ENCODE data around the gene TRIM72. TPM values are rescaled to one million over a fixed set of nuclear protein-coding genes. Genes with fewer than 3 reads are reported as not detected.
"Not testable (repeated sequence)": the region's sequence is repeated elsewhere in the genome, so short reads cannot be mapped to it uniquely, and the experiment has no call there.

The TRIM72 gene
- total RNA-seq, 4 donors from 2014 or later: 0.19 TPM; not detected in 3

- 89 to 96% methylated on average over 2 of the region's 2 CpGs for WGBS, 2 donors
- H3K4me3 ChIP-seq (ENCODE audit: low read depth, poor library complexity, severe bottlenecking): no peak overlapping the region
- no peak for TF ChIP-seq POLR2A (IDR thresholded peaks at IDR 0.05)
- TF ChIP-seq, protein P1, sequence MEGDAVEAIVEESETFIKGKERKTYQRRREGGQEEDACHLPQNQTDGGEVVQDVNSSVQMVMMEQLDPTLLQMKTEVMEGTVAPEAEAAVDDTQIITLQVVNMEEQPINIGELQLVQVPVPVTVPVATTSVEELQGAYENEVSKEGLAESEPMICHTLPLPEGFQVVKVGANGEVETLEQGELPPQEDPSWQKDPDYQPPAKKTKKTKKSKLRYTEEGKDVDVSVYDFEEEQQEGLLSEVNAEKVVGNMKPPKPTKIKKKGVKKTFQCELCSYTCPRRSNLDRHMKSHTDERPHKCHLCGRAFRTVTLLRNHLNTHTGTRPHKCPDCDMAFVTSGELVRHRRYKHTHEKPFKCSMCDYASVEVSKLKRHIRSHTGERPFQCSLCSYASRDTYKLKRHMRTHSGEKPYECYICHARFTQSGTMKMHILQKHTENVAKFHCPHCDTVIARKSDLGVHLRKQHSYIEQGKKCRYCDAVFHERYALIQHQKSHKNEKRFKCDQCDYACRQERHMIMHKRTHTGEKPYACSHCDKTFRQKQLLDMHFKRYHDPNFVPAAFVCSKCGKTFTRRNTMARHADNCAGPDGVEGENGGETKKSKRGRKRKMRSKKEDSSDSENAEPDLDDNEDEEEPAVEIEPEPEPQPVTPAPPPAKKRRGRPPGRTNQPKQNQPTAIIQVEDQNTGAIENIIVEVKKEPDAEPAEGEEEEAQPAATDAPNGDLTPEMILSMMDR (IDR thresholded peaks at IDR 0.05): no peak
- no peak for DNase-seq (ENCODE audit: low spot score in 2 of 2)
- intact Hi-C loops (cut with DNase I; ENCODE audit: low total_unique reads): no loop called here
Measured at GRCh38 chr16:31193874-31194273, 20.0 kb upstream of the TRIM72 start.

DNA sequence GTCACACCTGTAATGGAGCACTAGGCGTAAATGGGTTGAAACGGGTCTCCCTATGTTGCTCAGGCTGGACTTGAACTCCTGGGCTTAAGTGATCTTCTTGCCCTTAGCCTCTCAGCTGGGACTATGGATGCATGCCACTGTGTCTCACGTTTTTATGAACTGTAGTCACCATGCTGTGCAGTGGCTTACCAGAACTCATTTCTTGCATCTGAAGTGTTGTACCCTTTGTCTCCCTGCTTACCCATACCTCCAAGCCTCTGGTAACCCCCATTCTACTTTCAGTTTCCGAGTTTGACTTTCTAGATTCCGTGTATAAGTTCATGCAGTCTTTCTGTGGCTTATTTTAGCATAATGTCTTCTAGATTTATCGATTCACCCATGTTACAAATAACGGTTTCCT, 19.0 kb upstream of the TRIM72 start:
- no peak overlapping the region for H3K4me3 ChIP-seq (ENCODE audit: low read depth, poor library complexity, severe bottlenecking)
- WGBS, 2 donors: 80 to 84% methylated on average over 7 of the region's 7 CpGs
- no peak for TF ChIP-seq POLR2A (IDR thresholded peaks at IDR 0.05)
- TF ChIP-seq, protein P1 (IDR thresholded peaks at IDR 0.05): no peak
- no peak for DNase-seq (ENCODE audit: low spot score in 2 of 2)
- intact Hi-C loops (cut with DNase I; ENCODE audit: low total_unique reads): no loop called here

DNA sequence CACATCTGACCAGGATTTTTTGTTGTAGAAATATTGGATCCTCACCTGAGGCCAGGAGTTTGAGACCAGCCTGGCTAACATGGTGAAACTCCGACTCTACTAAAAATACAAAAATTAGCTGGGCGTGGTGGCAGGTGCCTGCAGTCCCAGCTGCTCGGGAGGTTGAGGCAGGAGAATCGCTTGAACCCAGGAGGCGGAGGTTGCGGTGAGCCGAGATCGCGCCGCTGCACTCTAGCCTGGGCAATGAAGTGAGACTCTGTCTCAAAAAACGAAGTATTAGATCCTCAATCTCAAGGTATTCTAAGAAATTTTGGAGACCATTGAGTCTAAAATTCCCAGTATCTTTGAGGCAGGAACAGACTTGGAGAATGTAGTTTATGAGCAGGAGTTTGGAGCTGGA, 18.1 kb upstream of the TRIM72 start:
- DNase-seq (ENCODE audit: low spot score in 2 of 2); H3K4me3 ChIP-seq (ENCODE audit: low read depth, poor library complexity, severe bottlenecking); intact Hi-C loops (cut with DNase I; ENCODE audit: low total_unique reads): not testable (repeated sequence)
- WGBS, 2 donors: 94 to 95% methylated on average over 11 of the region's 11 CpGs

DNA sequence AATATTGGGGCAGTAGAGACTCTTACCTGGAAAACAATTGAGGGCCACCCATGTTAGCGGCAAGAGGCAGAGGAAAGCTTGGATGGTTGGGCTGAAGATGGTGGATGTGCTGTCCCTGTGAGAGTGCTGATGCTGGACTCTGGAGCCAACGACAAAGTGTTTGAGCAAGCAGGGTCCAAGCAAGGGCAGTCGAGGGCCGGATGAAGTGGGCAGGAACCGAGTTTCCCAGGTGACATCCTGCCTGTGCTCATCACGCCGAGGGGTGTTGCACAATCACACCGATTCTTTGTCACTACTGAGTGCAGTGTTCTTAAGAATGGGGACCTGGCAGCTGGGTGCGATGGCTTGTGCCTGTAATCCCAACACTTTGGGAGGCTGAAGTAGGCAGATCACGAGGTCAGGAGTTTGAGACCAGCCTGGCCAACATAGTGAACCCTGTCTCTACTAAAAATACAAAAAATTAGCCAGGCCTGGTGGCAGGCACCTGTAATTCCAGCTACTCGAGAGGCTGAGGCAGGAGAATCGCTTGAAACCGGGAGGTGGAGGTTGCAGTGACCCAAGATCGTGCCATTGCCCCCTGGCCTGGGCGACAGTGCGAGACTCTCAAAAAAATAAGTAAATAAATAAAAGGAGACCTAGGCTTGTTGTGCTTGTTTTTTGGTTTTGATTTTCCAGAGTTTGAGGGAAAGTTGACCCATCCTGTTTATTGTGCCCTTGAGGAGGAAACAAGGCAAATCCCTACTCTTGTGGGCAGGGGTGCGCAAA, 17.4 kb upstream of the TRIM72 start:
- intact Hi-C loops (cut with DNase I; ENCODE audit: low total_unique reads): no loop called here

GRCh38 chr16:31198207-31198882, 15.6 kb upstream of the TRIM72 start:
- TF ChIP-seq, protein P1 (IDR thresholded peaks at IDR 0.05): no peak
- TF ChIP-seq POLR2A (IDR thresholded peaks at IDR 0.05): no peak
- WGBS, 2 donors: 53 to 54% methylated on average over 7 of the region's 7 CpGs
- no peak overlapping the region for H3K4me3 ChIP-seq (ENCODE audit: low read depth, poor library complexity, severe bottlenecking)
- DNase-seq (ENCODE audit: low spot score in 2 of 2): no peak
- intact Hi-C loops (cut with DNase I; ENCODE audit: low total_unique reads): no loop called here

More for the DNA sequence above, 17.4 kb upstream of the TRIM72 start:
- no peak for DNase-seq (ENCODE audit: low spot score in 2 of 2)
- no peak for TF ChIP-seq POLR2A (IDR thresholded peaks at IDR 0.05)
- TF ChIP-seq, protein P1 (IDR thresholded peaks at IDR 0.05): no peak
- WGBS, 2 donors: 84 to 91% methylated on average over 17 of the region's 17 CpGs
- no peak overlapping the region for H3K4me3 ChIP-seq (ENCODE audit: low read depth, poor library complexity, severe bottlenecking)

- no peak overlapping the region for H3K4me3 ChIP-seq (ENCODE audit: low read depth, poor library complexity, severe bottlenecking)
- intact Hi-C loops (cut with DNase I; ENCODE audit: low total_unique reads): no loop called here
- no peak for DNase-seq (ENCODE audit: low spot score in 2 of 2)
- whole genome bisulfite sequencing, 2 donors: 84 to 87% methylated on average over 5 of the region's 5 CpGs
- TF ChIP-seq POLR2A (IDR thresholded peaks at IDR 0.05): no peak
- TF ChIP-seq, protein P1 (IDR thresholded peaks at IDR 0.05): no peak
Measured at GRCh38 chr16:31199430-31200041, 14.4 kb upstream of the TRIM72 start.

DNA sequence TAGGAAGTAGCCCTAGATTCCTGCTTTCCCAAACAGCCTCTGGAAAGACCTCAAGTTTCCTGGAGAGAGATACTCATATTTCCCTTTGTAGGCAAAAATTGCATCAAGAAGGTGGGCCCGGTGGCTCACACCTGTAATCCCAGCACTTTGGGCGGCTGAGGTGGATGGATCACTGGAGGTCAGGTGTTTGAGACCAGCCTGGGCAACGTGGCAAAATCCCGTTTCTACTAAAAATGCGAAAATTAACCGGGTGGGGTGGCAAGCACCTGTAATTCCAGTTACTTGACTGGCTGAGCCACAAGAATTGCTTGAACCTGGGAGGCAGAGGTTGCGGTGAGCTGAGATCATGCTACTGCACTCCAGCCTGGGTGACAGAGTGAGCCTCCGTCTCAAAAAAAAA, 13.8 kb upstream of the TRIM72 start:
- DNase-seq (ENCODE audit: low spot score in 2 of 2); intact Hi-C loops (cut with DNase I; ENCODE audit: low total_unique reads); H3K4me3 ChIP-seq (ENCODE audit: low read depth, poor library complexity, severe bottlenecking): not testable (repeated sequence)
- WGBS, 2 donors: 69 to 77% methylated on average over 8 of the region's 8 CpGs

Measured in lower leg skin (tissue), 4 donors.